NB4 (cell line): ENCODE results near the gene BZW2.

Experiments
- MYC ChIP-seq: IDR thresholded peaks from 2 replicates; pipeline ENCODE4 v1.6.1; 2011; ENCODE audit warnings: low read depth, low read length
- POLR2A ChIP-seq: IDR thresholded peaks from 2 replicates; pipeline ENCODE4 v1.6.1; 2011; ENCODE audit warnings: mild to moderate bottlenecking; ENCODE audit not compliant: insufficient read length; ENCODE audit errors: extremely low read depth
- TF ChIP-seq, protein P1 (sequence below): IDR thresholded peaks from one replicate; pipeline ENCODE4 v1.5.1; 2012; ENCODE audit warnings: low read depth, low read length
- TF ChIP-seq, protein P2 (sequence below): IDR thresholded peaks from 2 replicates; pipeline ENCODE4 v1.6.1; 2011; ENCODE audit warnings: low read depth, low read length

DNA sequence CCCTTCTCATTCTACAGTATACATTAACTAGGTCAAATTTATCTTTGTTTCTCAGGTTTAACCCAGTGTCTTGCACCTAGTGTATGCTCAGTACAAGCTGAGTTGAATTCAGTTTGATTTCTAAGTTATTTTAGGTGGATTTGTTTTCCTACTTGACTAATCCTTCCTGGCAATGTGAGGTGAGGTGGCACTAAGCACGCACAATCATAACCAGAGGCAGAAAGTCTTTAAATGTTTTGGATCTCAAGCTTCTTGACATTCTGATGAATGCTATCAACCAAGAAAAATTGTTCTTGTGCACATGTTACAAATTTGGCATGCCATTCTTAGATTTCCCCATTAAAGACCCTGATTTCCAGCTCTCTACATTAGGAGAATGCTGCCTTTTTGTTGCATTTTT is 3.2 kb downstream of the BZW2 start:
- TF ChIP-seq, protein P1, sequence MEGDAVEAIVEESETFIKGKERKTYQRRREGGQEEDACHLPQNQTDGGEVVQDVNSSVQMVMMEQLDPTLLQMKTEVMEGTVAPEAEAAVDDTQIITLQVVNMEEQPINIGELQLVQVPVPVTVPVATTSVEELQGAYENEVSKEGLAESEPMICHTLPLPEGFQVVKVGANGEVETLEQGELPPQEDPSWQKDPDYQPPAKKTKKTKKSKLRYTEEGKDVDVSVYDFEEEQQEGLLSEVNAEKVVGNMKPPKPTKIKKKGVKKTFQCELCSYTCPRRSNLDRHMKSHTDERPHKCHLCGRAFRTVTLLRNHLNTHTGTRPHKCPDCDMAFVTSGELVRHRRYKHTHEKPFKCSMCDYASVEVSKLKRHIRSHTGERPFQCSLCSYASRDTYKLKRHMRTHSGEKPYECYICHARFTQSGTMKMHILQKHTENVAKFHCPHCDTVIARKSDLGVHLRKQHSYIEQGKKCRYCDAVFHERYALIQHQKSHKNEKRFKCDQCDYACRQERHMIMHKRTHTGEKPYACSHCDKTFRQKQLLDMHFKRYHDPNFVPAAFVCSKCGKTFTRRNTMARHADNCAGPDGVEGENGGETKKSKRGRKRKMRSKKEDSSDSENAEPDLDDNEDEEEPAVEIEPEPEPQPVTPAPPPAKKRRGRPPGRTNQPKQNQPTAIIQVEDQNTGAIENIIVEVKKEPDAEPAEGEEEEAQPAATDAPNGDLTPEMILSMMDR: no peak
- TF ChIP-seq, protein P2, sequence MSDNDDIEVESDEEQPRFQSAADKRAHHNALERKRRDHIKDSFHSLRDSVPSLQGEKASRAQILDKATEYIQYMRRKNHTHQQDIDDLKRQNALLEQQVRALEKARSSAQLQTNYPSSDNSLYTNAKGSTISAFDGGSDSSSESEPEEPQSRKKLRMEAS: no peak
- TF ChIP-seq POLR2A (no peak), MYC (no peak)
